SK-N-MC (cell line): ENCODE data around the gene PDC.

Experiments used
- DNase-seq: peaks from one replicate; pipeline ENCODE4 v3.0.0-alpha.2; 2011; ENCODE audit warnings: low read depth, low spot score
- H3K27ac ChIP-seq: fragments of 200-600 bp; sonication (generic); 2 replicates; pipeline ENCODE4 v1.5.1; 2016; ENCODE audit warnings: mixed run types
- H3K36me3 ChIP-seq: fragments of 200-600 bp; sonication (generic); 2 replicates; pipeline ENCODE4 v1.6.1; 2017; ENCODE audit warnings: antibody characterized with exemption, low read length, mixed read lengths; ENCODE audit not compliant: insufficient read depth
- H3K4me3 ChIP-seq: fragments of 200-600 bp; sonication (generic); 2 replicates; pipeline ENCODE4 v1.5.1; 2016
- H3K9ac ChIP-seq: fragments of 200-600 bp; sonication (generic); 2 replicates; pipeline ENCODE4 v1.8.0; 2017; ENCODE audit warnings: mixed run types, mixed read lengths; ENCODE audit not compliant: insufficient read length
- H3K9me3 ChIP-seq: fragments of 200-600 bp; sonication (generic); 2 replicates; pipeline ENCODE4 v1.6.1; 2017; ENCODE audit warnings: low read depth, mild to moderate bottlenecking, antibody characterized with exemption, low read length, moderate library complexity, mixed read lengths
- EZH2 ChIP-seq: fragments of 200-600 bp; sonication (generic); IDR thresholded peaks from one replicate; pipeline ENCODE4 v1.6.1; 2017; ENCODE audit warnings: antibody characterized with exemption
- FOXP2 ChIP-seq: optimal IDR thresholded peaks from 2 replicates; pipeline ENCODE3; 2011; ENCODE audit warnings: mild to moderate bottlenecking, moderate library complexity; ENCODE audit not compliant: insufficient read depth; ENCODE audit errors: extremely low read length, control extremely low read depth
- POLR2AphosphoS5 ChIP-seq: IDR thresholded peaks from 2 replicates; pipeline ENCODE4 v1.6.1; 2012; ENCODE audit warnings: mild to moderate bottlenecking, low read depth, low read length, borderline replicate concordance

PDC gene

DNA sequence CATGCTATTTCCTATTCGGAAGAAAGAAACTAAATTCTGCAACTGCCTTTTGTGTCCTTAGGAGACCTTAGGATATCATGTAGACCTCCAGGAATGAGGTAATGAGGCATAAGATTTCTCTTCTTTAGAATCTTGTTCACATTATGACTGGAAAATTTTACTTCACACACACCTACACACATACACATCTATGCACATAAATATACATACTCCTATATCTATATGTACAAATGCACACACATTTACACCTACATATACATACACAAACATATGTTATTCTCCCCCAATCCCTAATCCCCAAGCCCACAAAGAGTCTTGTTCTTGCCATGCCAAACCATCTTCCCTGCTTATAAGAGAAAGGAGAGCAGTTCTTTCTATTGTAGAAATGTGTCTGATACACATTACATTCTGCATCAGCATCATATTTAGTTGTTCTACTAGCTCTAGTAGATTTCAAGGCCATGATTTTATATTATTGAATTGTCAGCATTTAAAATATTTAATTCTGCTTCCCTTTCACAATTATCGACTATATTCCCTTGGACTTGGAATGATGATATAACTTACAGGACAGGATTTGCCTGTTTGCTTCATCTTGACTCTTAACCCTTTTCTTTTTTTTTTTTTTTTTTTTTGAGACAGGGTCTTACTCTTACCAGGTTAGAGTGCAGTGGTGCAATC, 35.4 kb upstream of the PDC start:
- Histone ChIP-seq H3K9me3 (no peaks in the 10 kb centered on the region), H3K4me3 (no peak overlapping the region), H3K36me3 (no peaks in the 10 kb centered on the region), H3K27ac (no peak overlapping the region), H3K9ac (no peak overlapping the region)
- no peak for DNase-seq
- TF ChIP-seq FOXP2 = no peak
- TF ChIP-seq EZH2 = no peak
- no peak for TF ChIP-seq POLR2AphosphoS5

- no peak for TF ChIP-seq FOXP2
- no peak for TF ChIP-seq POLR2AphosphoS5
- TF ChIP-seq EZH2 = no peak
- Histone ChIP-seq H3K4me3 (no peak overlapping the region), H3K9ac (no peak overlapping the region), H3K9me3 (no peaks in the 10 kb centered on the region), H3K27ac (no peak overlapping the region), H3K36me3 (no peaks in the 10 kb centered on the region)
- DNase-seq = no peak
Observed at GRCh38 chr1:186494832-186495271, 33.9 kb upstream of the PDC start.

GRCh38 chr1:186492531-186493291, 31.8 kb upstream of the PDC start:
- DNase-seq = no peak
- Histone ChIP-seq H3K9me3 (no peaks in the 10 kb centered on the region), H3K27ac (no peak overlapping the region), H3K36me3 (no peaks in the 10 kb centered on the region), H3K9ac (no peak overlapping the region), H3K4me3 (no peak overlapping the region)
- TF ChIP-seq EZH2 (no peak), FOXP2 (no peak), POLR2AphosphoS5 (no peak)

- no peak for TF ChIP-seq POLR2AphosphoS5
- no peak for TF ChIP-seq FOXP2
- TF ChIP-seq EZH2 = no peak
- no peaks in the 10 kb centered on the region for H3K9me3 ChIP-seq
- no peak for DNase-seq
- no peaks in the 10 kb centered on the region for H3K36me3 ChIP-seq
- no peak overlapping the region for H3K27ac ChIP-seq
- no peak overlapping the region for H3K9ac ChIP-seq
- H3K4me3 ChIP-seq = no peak overlapping the region
Observed at GRCh38 chr1:186491336-186491735, 30.4 kb upstream of the PDC start.

DNA sequence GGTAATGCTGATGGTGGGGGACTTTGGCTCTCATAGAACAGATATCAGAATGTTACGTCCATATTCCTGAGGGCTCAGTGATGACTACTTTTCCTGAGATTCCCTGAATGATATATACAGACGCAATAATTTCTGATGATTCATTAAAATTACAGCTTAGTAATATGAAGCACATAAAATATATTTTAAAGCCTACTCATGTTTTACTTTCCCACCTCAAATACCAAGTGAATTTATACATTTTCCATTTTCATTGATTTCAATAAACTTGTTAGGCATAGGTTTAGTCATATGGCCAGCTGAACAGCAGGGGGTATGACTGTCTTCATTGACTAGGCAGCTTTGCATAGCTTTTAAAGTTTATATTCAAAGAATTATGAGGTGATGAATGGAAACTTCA, 26.2 kb upstream of the PDC start:
- Histone ChIP-seq H3K9ac (no peak overlapping the region), H3K9me3 (no peaks in the 10 kb centered on the region), H3K4me3 (no peak overlapping the region), H3K36me3 (no peaks in the 10 kb centered on the region), H3K27ac (no peak overlapping the region)
- TF ChIP-seq FOXP2 (no peak), EZH2 (no peak), POLR2AphosphoS5 (no peak)
- DNase-seq = no peak

DNA sequence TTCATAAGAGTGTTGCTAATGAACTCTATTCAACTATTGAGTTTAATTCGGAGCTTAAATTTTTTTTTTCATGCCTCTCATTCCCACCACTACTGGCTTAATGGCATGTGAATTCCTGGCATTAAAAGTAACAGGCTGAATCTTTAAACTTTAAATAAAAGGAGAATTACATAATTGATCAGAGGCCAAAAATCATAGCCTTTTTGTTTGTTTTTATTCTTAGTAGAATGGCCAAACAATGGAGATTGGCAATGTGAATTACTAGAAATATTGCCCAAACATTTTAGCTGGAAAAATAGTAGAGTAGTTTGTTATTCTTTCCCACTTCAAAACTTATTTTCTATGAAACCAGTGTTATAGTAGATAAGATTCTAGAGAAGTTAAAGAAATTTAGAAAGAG, 25.1 kb upstream of the PDC start:
- H3K4me3 ChIP-seq = no peak overlapping the region
- TF ChIP-seq FOXP2 (no peak), POLR2AphosphoS5 (no peak), EZH2 (no peak)
- H3K36me3 ChIP-seq = no peaks in the 10 kb centered on the region
- H3K27ac ChIP-seq = no peak overlapping the region
- DNase-seq = no peak
- H3K9me3 ChIP-seq = no peaks in the 10 kb centered on the region
- H3K9ac ChIP-seq = no peak overlapping the region

DNA sequence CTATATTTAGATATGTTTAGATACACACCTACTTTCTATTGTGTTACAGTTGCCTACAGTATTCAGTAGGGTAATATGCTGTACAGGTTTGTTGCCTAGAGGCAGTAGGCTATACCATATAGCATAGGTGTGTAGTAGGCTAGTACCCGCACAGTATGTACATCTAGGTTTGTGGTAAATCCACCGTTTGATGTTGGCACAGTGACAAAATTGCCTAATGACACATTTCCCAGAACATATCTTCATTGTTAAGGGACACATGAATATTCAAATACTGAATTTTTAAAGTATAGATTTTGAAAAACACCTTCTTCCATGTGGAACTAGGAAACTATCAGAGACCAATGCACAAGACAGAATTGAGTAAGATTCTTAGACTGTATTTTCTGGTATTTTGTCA, 22.6 kb upstream of the PDC start:
- no peak for DNase-seq
- Histone ChIP-seq H3K4me3 (no peak overlapping the region), H3K9me3 (no peaks in the 10 kb centered on the region), H3K36me3 (no peaks in the 10 kb centered on the region), H3K9ac (no peak overlapping the region), H3K27ac (no peak overlapping the region)
- no peak for TF ChIP-seq EZH2
- TF ChIP-seq POLR2AphosphoS5 = no peak
- TF ChIP-seq FOXP2 = no peak

- DNase-seq = peak; percentile 47
- Histone ChIP-seq H3K27ac (no peak overlapping the region), H3K36me3 (no peaks in the 10 kb centered on the region), H3K4me3 (no peak overlapping the region; the same call in 1 of the 2 replicates), H3K9me3 (no peaks in the 10 kb centered on the region), H3K9ac (no peak overlapping the region)
- no peak for TF ChIP-seq EZH2
- TF ChIP-seq POLR2AphosphoS5 = no peak
- TF ChIP-seq FOXP2 = no peak
Observed at GRCh38 chr1:186482661-186483255, 21.8 kb upstream of the PDC start.

DNA sequence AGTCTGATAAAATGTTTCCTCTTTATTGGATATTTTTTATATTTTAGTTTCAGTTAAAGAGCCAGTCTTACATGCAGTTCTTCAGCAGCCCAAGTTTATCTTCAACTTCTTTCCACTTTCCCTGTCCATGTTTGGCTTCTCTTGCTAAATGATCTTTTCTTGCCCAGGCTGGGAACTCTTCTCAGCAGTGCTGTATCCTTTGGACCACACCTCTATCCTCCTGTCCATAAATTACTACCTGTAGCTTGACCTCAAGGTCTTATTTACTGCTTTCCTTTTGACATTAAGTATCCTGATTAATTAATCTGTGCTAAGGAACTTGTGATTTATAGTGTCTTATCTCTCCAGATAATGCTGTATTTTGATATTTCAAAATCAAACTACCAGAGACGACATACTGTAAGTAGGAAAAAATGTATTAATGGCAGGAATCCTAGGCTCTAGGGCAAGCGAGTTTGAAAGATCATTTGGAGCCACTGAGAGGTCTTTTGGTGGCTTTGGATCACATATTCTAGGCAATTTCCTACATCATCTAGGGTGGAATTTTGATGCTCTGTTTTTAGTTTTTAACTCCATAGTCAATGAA, 20.5 kb upstream of the PDC start:
- Histone ChIP-seq H3K36me3 (no peaks in the 10 kb centered on the region), H3K9me3 (no peaks in the 10 kb centered on the region), H3K27ac (no peak overlapping the region), H3K9ac (no peak overlapping the region), H3K4me3 (no peak overlapping the region)
- no peak for TF ChIP-seq FOXP2
- TF ChIP-seq POLR2AphosphoS5 = no peak
- TF ChIP-seq EZH2 = no peak
- DNase-seq = no peak
